Type B pancreatic cell (in vitro differentiated cells): ENCODE results near the gene PDCD10. TPM values are rescaled to one million over a fixed set of nuclear protein-coding genes. Genes with fewer than 3 reads are reported as not detected.

ENCODE experiments used
- DNase-seq: peaks from one replicate; pipeline ENCODE4 v3.0.0; 2021; ENCODE audit warnings: mixed read lengths; ENCODE audit not compliant: unreplicated experiment; ENCODE audit errors: extremely low spot score
- H3K27ac Mint-ChIP-seq: 2 replicates; pipeline ENCODE4 v1.8.0; 2021; ENCODE audit warnings: mild to moderate bottlenecking, mixed read lengths
- H3K27me3 Mint-ChIP-seq: 2 replicates; pipeline ENCODE4 v1.8.0; 2021; ENCODE audit warnings: mixed read lengths
- H3K36me3 Mint-ChIP-seq: 2 replicates; pipeline ENCODE4 v1.8.0; 2021; ENCODE audit warnings: mixed read lengths
- H3K4me1 Mint-ChIP-seq: one replicate; pipeline ENCODE4 v1.8.0; 2021; ENCODE audit warnings: mixed read lengths; ENCODE audit not compliant: unreplicated experiment
- H3K4me3 Mint-ChIP-seq: 2 replicates; pipeline ENCODE4 v1.8.0; 2021; ENCODE audit warnings: mild to moderate bottlenecking, mixed read lengths
- H3K9me3 Mint-ChIP-seq: 2 replicates; pipeline ENCODE4 v1.8.0; 2021; ENCODE audit warnings: mixed read lengths
- total RNA-seq: library from RNA; stranded (reverse); gene quantifications from 2 replicates; pipeline ENCODE4 v1.2.1, GENCODE V29; 2021; ENCODE audit warnings: low replicate concordance
- TF ChIP-seq, protein P1 (sequence below): fragments of 200-600 bp; sonication (generic); conservative IDR thresholded peaks from 2 replicates; pipeline ENCODE4 v1.5.0; 2021; ENCODE audit warnings: antibody characterized with exemption, mild to moderate bottlenecking

PDCD10 gene
- total RNA-seq, 1 donor from 2014 or later, result 43.3 TPM

DNA sequence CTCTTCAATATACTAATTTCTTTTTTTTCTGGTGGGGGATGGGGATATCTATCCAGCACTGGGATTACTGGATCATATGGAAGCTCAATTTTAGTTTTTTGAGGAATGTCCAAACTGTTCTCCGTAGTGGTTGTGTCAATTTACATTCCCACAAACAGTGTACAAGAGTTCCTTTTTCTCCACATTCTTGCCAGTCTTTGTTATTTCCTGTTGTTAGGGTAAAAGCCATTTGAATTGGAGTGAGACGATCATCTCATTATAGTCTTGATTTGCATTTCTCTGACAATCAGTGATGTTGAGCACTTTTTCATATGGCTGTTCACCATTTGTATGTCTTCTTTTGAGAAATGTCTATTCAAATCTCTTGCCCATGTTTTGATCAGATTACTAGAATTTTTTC is 68.1 kb downstream of the PDCD10 start:
- no peak for DNase-seq
- no peaks in the 10 kb centered on the region for H3K36me3 Mint-ChIP-seq

DNA sequence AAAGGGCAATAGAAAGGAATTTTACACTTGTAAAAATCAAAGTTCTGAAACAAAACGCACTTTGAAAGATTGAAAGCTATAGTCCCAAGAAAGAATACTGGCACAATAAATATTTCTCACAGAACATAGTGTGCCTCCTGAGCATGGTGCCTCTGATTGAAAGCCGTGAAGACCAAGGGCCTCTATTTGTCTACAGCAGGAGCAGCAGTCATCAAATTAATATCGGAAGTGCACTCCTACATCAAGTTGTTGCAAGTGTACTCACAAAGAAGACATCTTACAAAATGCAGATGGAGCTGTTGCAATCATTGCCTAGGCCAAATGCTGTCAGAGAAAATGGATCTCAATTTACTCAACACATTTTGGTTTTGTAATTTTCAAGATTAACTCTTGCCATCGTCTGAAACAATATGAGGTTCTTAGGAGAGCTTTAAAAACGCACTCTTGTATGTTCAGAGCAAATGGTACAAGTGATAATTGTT is 71.7 kb downstream of the PDCD10 start:
- Mint-ChIP-seq H3K36me3 (no peaks in the 10 kb centered on the region), H3K4me1 (peaks cover under 1% of the 10 kb centered on the region), H3K27ac (no peak overlapping the region), H3K4me3 (no peak overlapping the region), H3K9me3 (peaks cover 3% of the 10 kb centered on the region), H3K27me3 (no peaks in the 10 kb centered on the region)
- DNase-seq, result no peak
- TF ChIP-seq, protein P1, sequence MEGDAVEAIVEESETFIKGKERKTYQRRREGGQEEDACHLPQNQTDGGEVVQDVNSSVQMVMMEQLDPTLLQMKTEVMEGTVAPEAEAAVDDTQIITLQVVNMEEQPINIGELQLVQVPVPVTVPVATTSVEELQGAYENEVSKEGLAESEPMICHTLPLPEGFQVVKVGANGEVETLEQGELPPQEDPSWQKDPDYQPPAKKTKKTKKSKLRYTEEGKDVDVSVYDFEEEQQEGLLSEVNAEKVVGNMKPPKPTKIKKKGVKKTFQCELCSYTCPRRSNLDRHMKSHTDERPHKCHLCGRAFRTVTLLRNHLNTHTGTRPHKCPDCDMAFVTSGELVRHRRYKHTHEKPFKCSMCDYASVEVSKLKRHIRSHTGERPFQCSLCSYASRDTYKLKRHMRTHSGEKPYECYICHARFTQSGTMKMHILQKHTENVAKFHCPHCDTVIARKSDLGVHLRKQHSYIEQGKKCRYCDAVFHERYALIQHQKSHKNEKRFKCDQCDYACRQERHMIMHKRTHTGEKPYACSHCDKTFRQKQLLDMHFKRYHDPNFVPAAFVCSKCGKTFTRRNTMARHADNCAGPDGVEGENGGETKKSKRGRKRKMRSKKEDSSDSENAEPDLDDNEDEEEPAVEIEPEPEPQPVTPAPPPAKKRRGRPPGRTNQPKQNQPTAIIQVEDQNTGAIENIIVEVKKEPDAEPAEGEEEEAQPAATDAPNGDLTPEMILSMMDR, result no peak

More for the DNA sequence above, 68.1 kb downstream of the PDCD10 start:
- H3K27me3 Mint-ChIP-seq, result no peaks in the 10 kb centered on the region
- TF ChIP-seq, protein P1, result no peak
- no peak overlapping the region for H3K27ac Mint-ChIP-seq
- H3K4me3 Mint-ChIP-seq, result no peak overlapping the region
- peaks cover 3% of the 10 kb centered on the region for H3K9me3 Mint-ChIP-seq
- no peaks in the 10 kb centered on the region for H3K4me1 Mint-ChIP-seq

DNA sequence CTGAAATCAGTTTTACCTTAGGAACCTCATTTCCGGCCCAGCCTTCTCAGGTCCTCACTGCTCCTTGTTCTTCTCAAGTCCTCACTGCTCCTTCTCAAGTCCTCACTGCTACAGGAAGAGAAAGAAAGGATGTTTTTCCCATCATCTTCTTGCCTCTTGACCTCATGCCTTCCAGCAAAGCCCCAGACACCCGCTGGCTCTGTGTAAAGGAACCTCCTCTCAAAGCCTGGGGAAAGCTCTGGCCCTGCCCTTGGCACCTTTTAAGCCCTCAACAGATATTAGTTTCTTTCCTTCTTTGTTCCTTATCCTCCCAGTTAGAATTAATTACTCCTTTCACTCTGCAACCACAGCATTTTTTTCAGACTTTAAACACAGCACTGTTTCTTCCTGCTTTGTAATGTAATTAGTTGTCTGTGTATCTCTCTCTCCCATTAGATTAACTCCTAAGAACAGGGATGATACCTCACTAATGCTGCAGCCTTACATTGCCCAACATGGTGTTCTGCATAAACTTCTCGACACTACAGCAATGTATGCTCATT is 76.9 kb downstream of the PDCD10 start:
- no peaks in the 10 kb centered on the region for H3K27me3 Mint-ChIP-seq

DNA sequence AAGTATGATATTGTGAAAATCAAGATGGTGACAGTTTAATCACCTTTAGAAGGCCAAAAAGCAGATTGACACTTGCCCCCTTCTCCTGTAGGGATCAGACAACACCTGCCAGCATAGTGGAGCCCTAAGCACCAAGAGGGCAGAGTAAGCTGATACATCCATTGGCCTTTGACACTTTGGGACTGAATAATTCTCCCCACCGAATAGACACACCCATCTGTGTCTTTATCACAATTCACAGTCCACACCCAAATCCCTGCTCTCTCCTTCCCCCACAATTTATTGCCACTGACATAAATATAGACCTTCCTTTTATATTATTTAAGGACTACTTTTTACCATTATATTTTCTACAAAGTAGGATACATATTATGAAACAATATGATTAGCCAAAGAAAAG is 77.9 kb downstream of the PDCD10 start:
- Mint-ChIP-seq H3K4me1 (peaks cover 6% of the 10 kb centered on the region), H3K4me3 (no peak overlapping the region), H3K27me3 (no peaks in the 10 kb centered on the region), H3K36me3 (no peaks in the 10 kb centered on the region), H3K27ac (no peak overlapping the region), H3K9me3 (no peaks in the 10 kb centered on the region)
- TF ChIP-seq, protein P1, result no peak
- DNase-seq, result no peak

More for the DNA sequence above, 76.9 kb downstream of the PDCD10 start:
- TF ChIP-seq, protein P1, result no peak
- H3K4me3 Mint-ChIP-seq, result no peak overlapping the region
- DNase-seq, result no peak
- no peaks in the 10 kb centered on the region for H3K36me3 Mint-ChIP-seq
- no peaks in the 10 kb centered on the region for H3K9me3 Mint-ChIP-seq
- peaks cover 6% of the 10 kb centered on the region for H3K4me1 Mint-ChIP-seq
- no peak overlapping the region for H3K27ac Mint-ChIP-seq

DNA sequence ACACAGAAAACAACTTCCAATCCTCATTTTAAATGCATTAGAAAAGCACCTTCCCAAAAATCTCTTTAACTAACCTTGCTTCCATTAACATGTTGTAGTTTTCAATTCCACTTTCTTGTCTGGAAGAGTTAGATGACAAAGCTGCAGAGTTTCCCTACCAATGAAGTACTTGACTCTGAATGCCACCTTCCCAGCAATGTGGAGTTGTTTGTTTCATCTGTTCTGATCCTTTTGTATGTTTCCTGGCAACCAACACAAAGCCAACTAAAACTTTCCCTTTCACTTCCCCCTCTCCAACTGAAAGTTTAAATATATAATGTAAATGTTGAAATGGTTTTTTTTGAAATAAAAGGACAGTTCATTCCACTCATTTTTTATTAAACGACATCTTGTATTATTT is 80.9 kb downstream of the PDCD10 start, which contains the start of gene WDR49:
TSS of gene WDR49 (minus strand) at position 183 of the 400 bp plus-strand sequence. CDS start 517 bp downstream, outside the sequence.
- Mint-ChIP-seq H3K4me3 (peak within 1 kb of the TSS; percentile 26), H3K27ac (no peak within 1 kb of the TSS), H3K27me3 (no peaks in the 10 kb centered on the region), H3K9me3 (no peaks in the 10 kb centered on the region), H3K4me1 (peaks cover 6% of the 10 kb centered on the region), H3K36me3 (no peaks in the 10 kb centered on the region)
- DNase-seq, result no peak
- TF ChIP-seq, protein P1, result no peak
